Neural cell (in vitro differentiated cells): ENCODE data around the gene TMEM43.

ENCODE experiments used
- EP300 ChIP-seq: fragments of 450-650 bp; conservative IDR thresholded peaks from 2 replicates; pipeline ENCODE4 v1.6.1; 2014; ENCODE audit warnings: antibody characterized with exemption, mild to moderate bottlenecking, moderate library complexity; ENCODE audit not compliant: poor library complexity, severe bottlenecking
- EZH2 ChIP-seq: fragments of 200-600, 300-800 bp; shearing (Covaris generic), sonication (generic); IDR thresholded peaks from 2 replicates; pipeline ENCODE4 v1.6.1; 2014; ENCODE audit warnings: antibody characterized with exemption, low read length, borderline replicate concordance, mild to moderate bottlenecking; ENCODE audit not compliant: insufficient read depth, poor library complexity, severe bottlenecking
- MXI1 ChIP-seq: fragments of 450-650 bp; conservative IDR thresholded peaks from 2 replicates; pipeline ENCODE4 v1.6.1; 2014; ENCODE audit warnings: antibody characterized with exemption, mild to moderate bottlenecking; ENCODE audit not compliant: poor library complexity, severe bottlenecking
- POLR2AphosphoS5 ChIP-seq: IDR thresholded peaks from 2 replicates; pipeline ENCODE4 v1.6.1; 2012
- REST ChIP-seq: IDR thresholded peaks from 2 replicates; pipeline ENCODE4 v1.6.1; 2012; ENCODE audit warnings: borderline replicate concordance
- SMC3 ChIP-seq: fragments of 450-650 bp; conservative IDR thresholded peaks from 2 replicates; pipeline ENCODE4 v1.6.1; 2014; ENCODE audit warnings: antibody characterized with exemption, mild to moderate bottlenecking, moderate library complexity; ENCODE audit not compliant: poor library complexity
- TAF1 ChIP-seq: IDR thresholded peaks from 2 replicates; pipeline ENCODE4 v1.6.1; 2012; ENCODE audit warnings: low read depth
- TF ChIP-seq, protein P1 (sequence below): fragments of 450-650 bp; IDR thresholded peaks from 2 replicates; pipeline ENCODE4 v1.5.1; 2014; ENCODE audit warnings: antibody characterized with exemption, mild to moderate bottlenecking, moderate library complexity; ENCODE audit not compliant: poor library complexity, severe bottlenecking

DNA sequence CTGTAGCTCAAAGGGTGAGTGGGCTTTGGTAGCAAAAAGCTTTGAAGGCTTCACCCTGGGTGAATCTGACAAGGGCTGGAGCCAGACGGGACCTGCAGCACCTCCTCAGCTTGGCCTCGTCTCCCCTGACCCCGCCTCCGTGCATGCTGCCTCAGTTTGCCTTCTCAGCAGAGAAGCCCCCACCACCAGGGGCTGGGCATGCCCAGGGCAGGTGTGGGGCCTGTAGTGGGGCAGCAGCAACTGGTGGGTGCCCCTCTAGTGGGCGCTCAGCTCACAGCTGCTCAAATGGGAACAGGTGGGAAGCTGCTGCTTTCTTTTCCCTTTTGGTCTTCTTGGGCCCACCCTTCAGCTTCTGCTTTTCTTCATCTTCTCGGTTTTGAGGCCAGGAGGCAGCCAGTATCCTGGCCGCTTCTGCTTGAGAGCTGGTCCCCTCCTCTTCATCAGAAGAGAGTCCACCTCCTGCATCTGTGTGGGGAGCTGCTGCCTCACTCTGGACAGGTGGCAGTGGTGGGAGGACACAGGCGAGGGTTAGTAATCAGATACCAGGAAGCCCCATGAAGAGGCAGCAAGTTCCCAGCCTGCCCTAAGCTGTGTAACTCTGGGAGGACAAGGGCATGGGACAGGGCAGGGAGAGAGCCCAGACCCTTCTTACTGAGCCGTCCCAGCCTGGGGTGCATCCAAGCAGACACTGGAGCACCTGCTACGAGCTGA is 21.0 kb downstream of the TMEM43 start:
- TF ChIP-seq, protein P1, sequence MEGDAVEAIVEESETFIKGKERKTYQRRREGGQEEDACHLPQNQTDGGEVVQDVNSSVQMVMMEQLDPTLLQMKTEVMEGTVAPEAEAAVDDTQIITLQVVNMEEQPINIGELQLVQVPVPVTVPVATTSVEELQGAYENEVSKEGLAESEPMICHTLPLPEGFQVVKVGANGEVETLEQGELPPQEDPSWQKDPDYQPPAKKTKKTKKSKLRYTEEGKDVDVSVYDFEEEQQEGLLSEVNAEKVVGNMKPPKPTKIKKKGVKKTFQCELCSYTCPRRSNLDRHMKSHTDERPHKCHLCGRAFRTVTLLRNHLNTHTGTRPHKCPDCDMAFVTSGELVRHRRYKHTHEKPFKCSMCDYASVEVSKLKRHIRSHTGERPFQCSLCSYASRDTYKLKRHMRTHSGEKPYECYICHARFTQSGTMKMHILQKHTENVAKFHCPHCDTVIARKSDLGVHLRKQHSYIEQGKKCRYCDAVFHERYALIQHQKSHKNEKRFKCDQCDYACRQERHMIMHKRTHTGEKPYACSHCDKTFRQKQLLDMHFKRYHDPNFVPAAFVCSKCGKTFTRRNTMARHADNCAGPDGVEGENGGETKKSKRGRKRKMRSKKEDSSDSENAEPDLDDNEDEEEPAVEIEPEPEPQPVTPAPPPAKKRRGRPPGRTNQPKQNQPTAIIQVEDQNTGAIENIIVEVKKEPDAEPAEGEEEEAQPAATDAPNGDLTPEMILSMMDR = no peak
- TF ChIP-seq EP300 (no peak), EZH2 (no peak), TAF1 (no peak), POLR2AphosphoS5 (no peak), REST (no peak), MXI1 (no peak), SMC3 (no peak)
